ENCODE results near the gene TMEM158. TPM values are rescaled to one million over a fixed set of nuclear protein-coding genes. Genes with fewer than 3 reads are reported as not detected.

Gene TMEM158
- total RNA-seq, 1 donor from 2014 or later: 0.48 TPM

- ATAC-seq (ENCODE audit: poor library complexity) (no peak), DNase-seq (no peak)
- intact Hi-C loops (cut with DNase I): loop anchor here (2.0 kb wide), 1 partner anchor 171 kb away; no protein-coding TSS in a partner anchor
Observed at GRCh38 chr3:45211466-45212094, 14.5 kb downstream of the TMEM158 start.

- ATAC-seq (ENCODE audit: poor library complexity) (peak; percentile 98), DNase-seq (peak; percentile 89)
- intact Hi-C loops (cut with DNase I): loop anchor here (2.0 kb wide), 1 partner anchor 170 kb away; no protein-coding TSS in a partner anchor
Observed at GRCh38 chr3:45210308-45211041, 15.6 kb downstream of the TMEM158 start.

- no peak for DNase-seq
- no peak for ATAC-seq (ENCODE audit: poor library complexity)
- intact Hi-C loops (cut with DNase I): no loop called here
Observed at GRCh38 chr3:45209526-45209925, 16.6 kb downstream of the TMEM158 start.

GRCh38 chr3:45208586-45208985, 17.5 kb downstream of the TMEM158 start:
- DNase-seq (no peak), ATAC-seq (ENCODE audit: poor library complexity) (no peak)
- intact Hi-C loops (cut with DNase I): no loop called here

- intact Hi-C loops (cut with DNase I): no loop called here
- no peak for DNase-seq
- no peak for ATAC-seq (ENCODE audit: poor library complexity)
Observed at GRCh38 chr3:45207446-45207845, 18.6 kb downstream of the TMEM158 start.

- DNase-seq (no peak), ATAC-seq (ENCODE audit: poor library complexity) (no peak)
- intact Hi-C loops (cut with DNase I): no loop called here
Observed at GRCh38 chr3:45205126-45205525, 21.0 kb downstream of the TMEM158 start.

- intact Hi-C loops (cut with DNase I): no loop called here
- DNase-seq (no peak), ATAC-seq (ENCODE audit: poor library complexity) (no peak)
Observed at GRCh38 chr3:45204136-45204535, 22.0 kb downstream of the TMEM158 start.

- ATAC-seq (ENCODE audit: poor library complexity): no peak
- intact Hi-C loops (cut with DNase I): no loop called here
Observed at GRCh38 chr3:45199837-45200648, 26.0 kb downstream of the TMEM158 start.

GRCh38 chr3:45198264-45199260, 27.5 kb downstream of the TMEM158 start:
- intact Hi-C loops (cut with DNase I): no loop called here

More at GRCh38 chr3:45199837-45200648, 26.0 kb downstream of the TMEM158 start:
- DNase-seq: no peak

GRCh38 chr3:45194791-45195190, 31.3 kb downstream of the TMEM158 start:
- DNase-seq (no peak), ATAC-seq (ENCODE audit: poor library complexity) (no peak)
- intact Hi-C loops (cut with DNase I): no loop called here

More at GRCh38 chr3:45198264-45199260, 27.5 kb downstream of the TMEM158 start:
- ATAC-seq (ENCODE audit: poor library complexity): no peak
- no peak for DNase-seq

- intact Hi-C loops (cut with DNase I): no loop called here
- no peak for DNase-seq
- ATAC-seq (ENCODE audit: poor library complexity): no peak
Observed at GRCh38 chr3:45191924-45192417, 34.1 kb downstream of the TMEM158 start.

- ATAC-seq (ENCODE audit: poor library complexity): no peak
- intact Hi-C loops (cut with DNase I): no loop called here
Observed at GRCh38 chr3:45191424-45191823, 34.7 kb downstream of the TMEM158 start.

GRCh38 chr3:45188719-45189659, 37.1 kb downstream of the TMEM158 start:
- no peak for ATAC-seq (ENCODE audit: poor library complexity)
- intact Hi-C loops (cut with DNase I): no loop called here
- DNase-seq: no peak

More at GRCh38 chr3:45191424-45191823, 34.7 kb downstream of the TMEM158 start:
- DNase-seq: no peak

GRCh38 chr3:45187694-45188141, 38.4 kb downstream of the TMEM158 start:
- ATAC-seq (ENCODE audit: poor library complexity) (no peak), DNase-seq (no peak)
- intact Hi-C loops (cut with DNase I): no loop called here

GRCh38 chr3:45186871-45187270, 39.2 kb downstream of the TMEM158 start:
- intact Hi-C loops (cut with DNase I): no loop called here
- DNase-seq: no peak
- ATAC-seq (ENCODE audit: poor library complexity): no peak

- no peak for DNase-seq
- intact Hi-C loops (cut with DNase I): no loop called here
- no peak for ATAC-seq (ENCODE audit: poor library complexity)
Observed at GRCh38 chr3:45185461-45185860, 40.6 kb downstream of the TMEM158 start.

GRCh38 chr3:45185052-45185451, 41.0 kb downstream of the TMEM158 start:
- intact Hi-C loops (cut with DNase I): no loop called here
- DNase-seq: no peak
- ATAC-seq (ENCODE audit: poor library complexity): no peak
